Neural cell (in vitro differentiated cells): ENCODE data around the gene ACAA2. TPM values are rescaled to one million over a fixed set of nuclear protein-coding genes. Genes with fewer than 3 reads are reported as not detected.
"Not testable (repeated sequence)": the region's sequence is repeated elsewhere in the genome, so short reads cannot be mapped to it uniquely, and the experiment has no call there.

Source experiments
- H2AFZ ChIP-seq: fragments of 200-600, 300-800 bp; sonication (generic), shearing (Covaris generic); 2 replicates; pipeline ENCODE4 v1.6.0; 2014; ENCODE audit warnings: low read depth, mild to moderate bottlenecking, antibody characterized with exemption, low read length, moderate library complexity
- H3F3A ChIP-seq: fragments of 200-600 bp; shearing (Covaris generic); 2 replicates; pipeline ENCODE4 v1.6.1; 2016; ENCODE audit warnings: mild to moderate bottlenecking, moderate library complexity, mixed read lengths, antibody characterized with exemption, low read length; ENCODE audit not compliant: insufficient read depth, poor library complexity, severe bottlenecking
- H3K27ac ChIP-seq: fragments of 200-600, 300-800 bp; sonication (generic), shearing (Covaris generic); 2 replicates; pipeline ENCODE4 v1.5.1; 2014; ENCODE audit warnings: mild to moderate bottlenecking, low read length, moderate library complexity
- H3K27me3 ChIP-seq: fragments of 300-800, 200-600 bp; sonication (generic), shearing (Covaris generic); 2 replicates; pipeline ENCODE4 v1.6.0; 2014; ENCODE audit warnings: mild to moderate bottlenecking, low read depth, low read length, moderate library complexity; ENCODE audit not compliant: insufficient read depth
- H3K36me3 ChIP-seq: fragments of 300-800, 200-600 bp; sonication (generic), shearing (Covaris generic); 2 replicates; pipeline ENCODE4 v1.5.1; 2014; ENCODE audit warnings: mild to moderate bottlenecking, antibody characterized with exemption, low read length, moderate library complexity; ENCODE audit not compliant: insufficient read depth
- H3K4me2 ChIP-seq: fragments of 300-800, 200-600 bp; sonication (generic), shearing (Covaris generic); 2 replicates; pipeline ENCODE4 v1.6.0; 2014; ENCODE audit warnings: mild to moderate bottlenecking, low read length
- H3K4me3 ChIP-seq: fragments of 300-800, 200-600 bp; sonication (generic), shearing (Covaris generic); 2 replicates; pipeline ENCODE4 v1.5.1; 2014; ENCODE audit warnings: mild to moderate bottlenecking, low read length, moderate library complexity
- H3K79me2 ChIP-seq: fragments of 200-600 bp; shearing (Covaris generic); replicated peaks from 2 replicates; pipeline ENCODE4 v1.6.0; 2014; ENCODE audit warnings: mild to moderate bottlenecking, low read length, moderate library complexity; ENCODE audit not compliant: insufficient read depth
- H3K9ac ChIP-seq: fragments of 300-800, 200-600 bp; sonication (generic), shearing (Covaris generic); 2 replicates; pipeline ENCODE4 v1.6.1; 2016; ENCODE audit warnings: mild to moderate bottlenecking, low read length, mixed read lengths
- H3K9me2 ChIP-seq: fragments of 200-600 bp; shearing (Covaris generic); 2 replicates; pipeline ENCODE4 v1.6.1; 2016; ENCODE audit warnings: mild to moderate bottlenecking, low read length, mixed read lengths; ENCODE audit not compliant: insufficient read depth
- H3K9me3 ChIP-seq: fragments of 200-600, 300-800 bp; sonication (generic), shearing (Covaris generic); 2 replicates; pipeline ENCODE4 v1.6.1; 2016; ENCODE audit warnings: mild to moderate bottlenecking, mixed run types, low read length, moderate library complexity, mixed read lengths
- H4K20me1 ChIP-seq: fragments of 200-600 bp; shearing (Covaris generic); 2 replicates; pipeline ENCODE4 v1.6.1; 2016; ENCODE audit warnings: mild to moderate bottlenecking, mixed run types; ENCODE audit not compliant: insufficient read depth
- CTCF ChIP-seq: fragments of 450-650 bp; IDR thresholded peaks from 2 replicates; pipeline ENCODE4 v1.5.1; 2014; ENCODE audit warnings: antibody characterized with exemption, mild to moderate bottlenecking, moderate library complexity; ENCODE audit not compliant: poor library complexity, severe bottlenecking
- EP300 ChIP-seq: fragments of 450-650 bp; conservative IDR thresholded peaks from 2 replicates; pipeline ENCODE4 v1.6.1; 2014; ENCODE audit warnings: antibody characterized with exemption, mild to moderate bottlenecking, moderate library complexity; ENCODE audit not compliant: poor library complexity, severe bottlenecking
- EZH2 ChIP-seq: fragments of 200-600, 300-800 bp; shearing (Covaris generic), sonication (generic); IDR thresholded peaks from 2 replicates; pipeline ENCODE4 v1.6.1; 2014; ENCODE audit warnings: antibody characterized with exemption, low read length, borderline replicate concordance, mild to moderate bottlenecking; ENCODE audit not compliant: insufficient read depth, poor library complexity, severe bottlenecking
- MXI1 ChIP-seq: fragments of 450-650 bp; conservative IDR thresholded peaks from 2 replicates; pipeline ENCODE4 v1.6.1; 2014; ENCODE audit warnings: antibody characterized with exemption, mild to moderate bottlenecking; ENCODE audit not compliant: poor library complexity, severe bottlenecking
- POLR2AphosphoS5 ChIP-seq: IDR thresholded peaks from 2 replicates; pipeline ENCODE4 v1.6.1; 2012
- RAD21 ChIP-seq: fragments of 450-650 bp; conservative IDR thresholded peaks from 2 replicates; pipeline ENCODE4 v1.6.1; 2014; ENCODE audit warnings: antibody characterized with exemption, mild to moderate bottlenecking, moderate library complexity
- REST ChIP-seq: IDR thresholded peaks from 2 replicates; pipeline ENCODE4 v1.6.1; 2012; ENCODE audit warnings: borderline replicate concordance
- SMC3 ChIP-seq: fragments of 450-650 bp; conservative IDR thresholded peaks from 2 replicates; pipeline ENCODE4 v1.6.1; 2014; ENCODE audit warnings: antibody characterized with exemption, mild to moderate bottlenecking, moderate library complexity; ENCODE audit not compliant: poor library complexity
- TAF1 ChIP-seq: IDR thresholded peaks from 2 replicates; pipeline ENCODE4 v1.6.1; 2012; ENCODE audit warnings: low read depth
- polyA plus RNA-seq: library from polyadenylated mRNA; depleted of rRNA; stranded (reverse); fragments of >200 nt; gene quantifications from 2 replicates; pipeline ENCODE4 v1.2.3, GENCODE V29; 2014

Gene ACAA2
- polyA plus RNA-seq, 1 donor from 2014 or later: 6.3 TPM

- Histone ChIP-seq H3F3A (no peaks in the 10 kb centered on the region), H3K4me3 (no peak overlapping the region), H3K79me2 (no peaks in the 10 kb centered on the region), H4K20me1 (no peaks in the 10 kb centered on the region), H3K36me3 (no peaks in the 10 kb centered on the region), H3K27ac (no peak overlapping the region), H3K4me2 (no peak overlapping the region), H3K9me3 (no peaks in the 10 kb centered on the region), H3K27me3 (no peaks in the 10 kb centered on the region), H3K9ac (no peak overlapping the region), H2AFZ (no peak overlapping the region), H3K9me2 (no peaks in the 10 kb centered on the region)
- TF ChIP-seq TAF1 (no peak), MXI1 (no peak), EZH2 (no peak), CTCF (no peak), EP300 (no peak)
Measured at GRCh38 chr18:49802623-49803022, 10.7 kb downstream of the ACAA2 start.

GRCh38 chr18:49800491-49800890, 12.8 kb downstream of the ACAA2 start:
- not testable (repeated sequence) for H3K36me3 ChIP-seq, H4K20me1 ChIP-seq, H3K27ac ChIP-seq, H3K9ac ChIP-seq, H3K4me2 ChIP-seq, H3F3A ChIP-seq, H3K9me3 ChIP-seq, H3K27me3 ChIP-seq, H3K79me2 ChIP-seq, H3K4me3 ChIP-seq, H2AFZ ChIP-seq, H3K9me2 ChIP-seq

- H3K27ac ChIP-seq, H3K9me3 ChIP-seq, H4K20me1 ChIP-seq, H3K27me3 ChIP-seq, H3K36me3 ChIP-seq, H2AFZ ChIP-seq, H3K4me2 ChIP-seq, H3K79me2 ChIP-seq, H3K4me3 ChIP-seq, H3K9ac ChIP-seq, H3K9me2 ChIP-seq, H3F3A ChIP-seq: not testable (repeated sequence)
Measured at GRCh38 chr18:49799806-49800205, 13.5 kb downstream of the ACAA2 start.

- Histone ChIP-seq H3K4me3 (no peak overlapping the region), H3K36me3 (no peaks in the 10 kb centered on the region), H4K20me1 (no peaks in the 10 kb centered on the region), H3K79me2 (no peaks in the 10 kb centered on the region), H3K9me2 (no peaks in the 10 kb centered on the region), H3K9me3 (no peaks in the 10 kb centered on the region), H3F3A (no peaks in the 10 kb centered on the region), H3K9ac (no peak overlapping the region), H3K27me3 (no peaks in the 10 kb centered on the region), H3K4me2 (no peak overlapping the region), H3K27ac (no peak overlapping the region), H2AFZ (no peak overlapping the region)
- TF ChIP-seq CTCF (no peak), POLR2AphosphoS5 (no peak), TAF1 (no peak), MXI1 (no peak), SMC3 (no peak), REST (no peak), EP300 (no peak), EZH2 (no peak), RAD21 (no peak)
Measured at GRCh38 chr18:49798001-49798400, 15.3 kb downstream of the ACAA2 start.
